Activated CD4-positive, alpha-beta memory T cell treated with anti-CD3 and anti-CD28 coated beads for 36 hours (primary cell): ENCODE results near the gene CASS4. TPM values are rescaled to one million over a fixed set of nuclear protein-coding genes. Genes with fewer than 3 reads are reported as not detected.
A peak's percentile ranks its signal among the peaks of the same experiment; 100 is the strongest.
"Not testable (repeated sequence)": the region's sequence is repeated elsewhere in the genome, so short reads cannot be mapped to it uniquely, and the experiment has no call there.

ENCODE experiments used
- CTCF ChIA-PET: fragments of 350-600 bp; sonication (Branson Sonifier 250); formaldehyde crosslinking; loops from one replicate; lab custom pipeline; 2021; ENCODE audit warnings: antibody characterized with exemption, inconsistent platforms; lab: Charles Lee
- POLR2A ChIA-PET: fragments of 350-600 bp; sonication (Branson Sonifier 250); formaldehyde crosslinking; loops from one replicate; lab custom pipeline; 2021; ENCODE audit warnings: antibody characterized with exemption; lab: Charles Lee
- DNase-seq: peaks from one replicate; pipeline ENCODE4 v3.0.0-alpha.2; 2020
- H3K27ac Mint-ChIP-seq: one replicate; pipeline ENCODE4 v1.8.0; 2021; ENCODE audit warnings: mixed read lengths
- H3K27me3 Mint-ChIP-seq: one replicate; pipeline ENCODE4 v1.8.0; 2021; ENCODE audit warnings: mixed read lengths
- H3K36me3 Mint-ChIP-seq: one replicate; pipeline ENCODE4 v1.8.0; 2021; ENCODE audit warnings: mixed read lengths
- H3K4me1 Mint-ChIP-seq: one replicate; pipeline ENCODE4 v1.8.0; 2021; ENCODE audit warnings: low read depth, mixed read lengths
- H3K4me3 Mint-ChIP-seq: one replicate; pipeline ENCODE4 v1.8.0; 2021; ENCODE audit warnings: mild to moderate bottlenecking, mixed read lengths
- H3K9me3 Mint-ChIP-seq: one replicate; pipeline ENCODE4 v1.8.0; 2021; ENCODE audit warnings: mixed read lengths
- intact Hi-C: fragments of 100-400 bp; cut with micrococcal nuclease; formaldehyde crosslinking; loops from one replicate; pipeline ENCODE4 v1.15.1; 2023
- total RNA-seq, 2 experiments: library from RNA; stranded (reverse); gene quantifications; one replicate each; pipeline ENCODE4 v1.2.3, GENCODE V29; 2021

CASS4 gene
- total RNA-seq, 2 experiments from 2014 or later = 7.8 to 8.6 TPM

- H3K36me3 Mint-ChIP-seq = peaks cover 53% of the 10 kb centered on the region
- intact Hi-C loops = no loop called here
Observed at GRCh38 chr20:56381501-56381900, 30.6 kb upstream of the CASS4 start.

GRCh38 chr20:56382696-56383095 lies 29.4 kb upstream of the CASS4 start:
- no peak overlapping the region for H3K4me3 Mint-ChIP-seq
- intact Hi-C loops = no loop called here
- CTCF ChIA-PET = no interaction called here
- no peak overlapping the region for H3K27ac Mint-ChIP-seq
- no peaks in the 10 kb centered on the region for H3K9me3 Mint-ChIP-seq
- no peak for DNase-seq
- peaks cover 56% of the 10 kb centered on the region for H3K36me3 Mint-ChIP-seq
- H3K27me3 Mint-ChIP-seq = no peaks in the 10 kb centered on the region
- peaks cover 12% of the 10 kb centered on the region for H3K4me1 Mint-ChIP-seq
- POLR2A ChIA-PET = no interaction called here

More at GRCh38 chr20:56381501-56381900, 30.6 kb upstream of the CASS4 start:
- Mint-ChIP-seq H3K4me3 (no peak overlapping the region), H3K27ac (no peak overlapping the region), H3K9me3 (no peaks in the 10 kb centered on the region), H3K4me1 (peaks cover 12% of the 10 kb centered on the region), H3K27me3 (no peaks in the 10 kb centered on the region)
- no peak for DNase-seq
- ChIA-PET POLR2A (interaction anchor here (0.9 kb wide), 1 partner anchor 12 kb away, joined by 3 read pairs; no protein-coding TSS in a partner anchor), CTCF (no interaction called here)

- no peaks in the 10 kb centered on the region for H3K9me3 Mint-ChIP-seq
- H3K27ac Mint-ChIP-seq = no peak overlapping the region
- no peak for DNase-seq
- H3K4me1 Mint-ChIP-seq = peaks cover 12% of the 10 kb centered on the region
- POLR2A ChIA-PET = no interaction called here
- no peak overlapping the region for H3K4me3 Mint-ChIP-seq
- intact Hi-C loops = no loop called here
- H3K36me3 Mint-ChIP-seq = peaks cover 56% of the 10 kb centered on the region
- no peaks in the 10 kb centered on the region for H3K27me3 Mint-ChIP-seq
- CTCF ChIA-PET = no interaction called here
Observed at GRCh38 chr20:56383334-56383733, 28.7 kb upstream of the CASS4 start.

- CTCF ChIA-PET = no interaction called here
- peaks cover 59% of the 10 kb centered on the region for H3K36me3 Mint-ChIP-seq
Observed at GRCh38 chr20:56385130-56385529, 26.9 kb upstream of the CASS4 start.

GRCh38 chr20:56386219-56386618 lies 25.8 kb upstream of the CASS4 start:
- intact Hi-C loops = no loop called here
- ChIA-PET POLR2A (no interaction called here), CTCF (no interaction called here)
- no peak overlapping the region for H3K27ac Mint-ChIP-seq
- H3K27me3 Mint-ChIP-seq = no peaks in the 10 kb centered on the region
- H3K9me3 Mint-ChIP-seq = no peaks in the 10 kb centered on the region
- DNase-seq = no peak
- peaks cover 11% of the 10 kb centered on the region for H3K4me1 Mint-ChIP-seq
- H3K4me3 Mint-ChIP-seq = no peak overlapping the region
- H3K36me3 Mint-ChIP-seq = peaks cover 58% of the 10 kb centered on the region

More at GRCh38 chr20:56385130-56385529, 26.9 kb upstream of the CASS4 start:
- POLR2A ChIA-PET = no interaction called here
- Mint-ChIP-seq H3K4me1 (peaks cover 7% of the 10 kb centered on the region), H3K27ac (no peak overlapping the region), H3K4me3 (no peak overlapping the region), H3K9me3 (no peaks in the 10 kb centered on the region), H3K27me3 (no peaks in the 10 kb centered on the region)
- no peak for DNase-seq
- intact Hi-C loops = no loop called here

GRCh38 chr20:56388882-56389281 lies 23.2 kb upstream of the CASS4 start:
- peaks cover 57% of the 10 kb centered on the region for H3K36me3 Mint-ChIP-seq

GRCh38 chr20:56389807-56390206 lies 22.3 kb upstream of the CASS4 start:
- intact Hi-C loops = no loop called here
- H3K36me3 Mint-ChIP-seq = peaks cover 58% of the 10 kb centered on the region
- H3K27ac Mint-ChIP-seq = no peak overlapping the region

More at GRCh38 chr20:56388882-56389281, 23.2 kb upstream of the CASS4 start:
- ChIA-PET CTCF (no interaction called here), POLR2A (no interaction called here)
- no peak overlapping the region for H3K4me3 Mint-ChIP-seq
- intact Hi-C loops = no loop called here
- no peaks in the 10 kb centered on the region for H3K9me3 Mint-ChIP-seq
- DNase-seq = no peak
- peaks cover 16% of the 10 kb centered on the region for H3K4me1 Mint-ChIP-seq
- no peaks in the 10 kb centered on the region for H3K27me3 Mint-ChIP-seq
- H3K27ac Mint-ChIP-seq = no peak overlapping the region

GRCh38 chr20:56390396-56390795 lies 21.7 kb upstream of the CASS4 start:
- intact Hi-C loops, CTCF ChIA-PET, DNase-seq, H3K9me3 Mint-ChIP-seq, H3K27ac Mint-ChIP-seq, H3K27me3 Mint-ChIP-seq, H3K4me3 Mint-ChIP-seq: not testable (repeated sequence)
- POLR2A ChIA-PET = interaction anchor here (2.5 kb wide), 1 partner anchor 31 kb away, joined by 17 read pairs; the partner anchor contains the start of gene FAM210B
- peaks cover 59% of the 10 kb centered on the region for H3K36me3 Mint-ChIP-seq
- peaks cover 28% of the 10 kb centered on the region for H3K4me1 Mint-ChIP-seq

More at GRCh38 chr20:56389807-56390206, 22.3 kb upstream of the CASS4 start:
- DNase-seq = no peak
- Mint-ChIP-seq H3K4me3 (peak overlapping the region; percentile 21), H3K27me3 (no peaks in the 10 kb centered on the region), H3K9me3 (no peaks in the 10 kb centered on the region), H3K4me1 (peaks cover 23% of the 10 kb centered on the region)
- CTCF ChIA-PET = no interaction called here
- POLR2A ChIA-PET = no interaction called here

- Mint-ChIP-seq H3K27ac (no peak overlapping the region), H3K36me3 (peaks cover 62% of the 10 kb centered on the region), H3K4me1 (peaks cover 34% of the 10 kb centered on the region), H3K9me3 (no peaks in the 10 kb centered on the region), H3K27me3 (no peaks in the 10 kb centered on the region), H3K4me3 (no peak overlapping the region)
- DNase-seq = no peak
- intact Hi-C loops = no loop called here
- CTCF ChIA-PET = interaction anchor here (1.0 to 3.2 kb wide), 4 partner anchors 21 to 78 kb away, joined by 3 to 9 read pairs (median 6); partner anchors contain the start of gene CASS4
- POLR2A ChIA-PET = interaction anchor here (1.3 to 2.5 kb wide), 4 partner anchors 14 to 78 kb away, joined by 5 to 17 read pairs (median 15); partner anchors contain the start of genes FAM210B and RTF2
Observed at GRCh38 chr20:56391037-56391436, 21.0 kb upstream of the CASS4 start.

GRCh38 chr20:56391596-56392131 lies 20.4 kb upstream of the CASS4 start:
- Mint-ChIP-seq H3K36me3 (peaks cover 58% of the 10 kb centered on the region), H3K9me3 (no peaks in the 10 kb centered on the region), H3K27ac (no peak overlapping the region), H3K4me1 (peaks cover 35% of the 10 kb centered on the region), H3K27me3 (no peaks in the 10 kb centered on the region), H3K4me3 (no peak overlapping the region)
- ChIA-PET CTCF (interaction anchor here (0.6 to 3.2 kb wide), 7 partner anchors 10 to 78 kb away, joined by 3 to 9 read pairs (median 5); partner anchors contain the start of genes CASS4 and FAM210B), POLR2A (interaction anchor here (0.8 to 2.5 kb wide), 8 partner anchors 14 to 998 kb away, joined by 3 to 27 read pairs (median 10); partner anchors contain the start of genes CASS4, FAM210B and RTF2)
- intact Hi-C loops = loop anchor here (1.0 to 2.0 kb wide), 7 partner anchors 9 to 959 kb away; partner anchors contain the start of genes CASS4, FAM210B, RAE1 and RTF2
- DNase-seq = no peak

GRCh38 chr20:56392132-56392880 lies 19.8 kb upstream of the CASS4 start, which contains the start of the genes AURKA and CSTF1:
Gene AURKA (minus strand): TSS chr20:56392215. CDS start chr20:56388197, 4,018 bp downstream.
Gene CSTF1 (plus strand): TSS chr20:56392645. CDS start chr20:56395553, 2,908 bp downstream.
- Mint-ChIP-seq H3K4me3 (no peak within 1 kb of the TSS), H3K4me1 (peaks cover 36% of the 10 kb centered on the region), H3K27me3 (no peaks in the 10 kb centered on the region), H3K27ac (no peak within 1 kb of the TSS), H3K9me3 (no peaks in the 10 kb centered on the region), H3K36me3 (peaks cover 61% of the 10 kb centered on the region)
- ChIA-PET POLR2A (interaction anchor here (0.8 to 2.5 kb wide), 9 partner anchors 14 to 998 kb away, joined by 3 to 27 read pairs (median 5); partner anchors contain the start of genes CASS4, FAM210B and RTF2), CTCF (interaction anchor here (0.6 to 3.2 kb wide), 9 partner anchors 10 to 122 kb away, joined by 3 to 9 read pairs (median 4); partner anchors contain the start of genes CASS4 and FAM210B)
- DNase-seq = peak; percentile 100
- intact Hi-C loops = loop anchor here (1.0 to 2.0 kb wide), 7 partner anchors 8 to 958 kb away; partner anchors contain the start of genes CASS4, FAM210B, RAE1 and RTF2
